Measurements from ENCODE around the gene CCDC33. TPM values are rescaled to one million over a fixed set of nuclear protein-coding genes. Genes with fewer than 3 reads are reported as not detected.

The CCDC33 gene
- total RNA-seq, 2 donors from 2014 or later, result 0.10 to 0.21 TPM

- Histone ChIP-seq H3K9ac (ENCODE audit: low read depth in 2 of 2, low read length in 2 of 2) (no peak overlapping the region), H3K4me1 (no peaks in the 10 kb centered on the region), H3K27ac (no peak overlapping the region), H3K4me3 (no peak overlapping the region), H3K27me3 (peaks cover 17% of the 10 kb centered on the region), H3K36me3 (no peaks in the 10 kb centered on the region), H3K9me3 (no peaks in the 10 kb centered on the region)
- TF ChIP-seq CTCF (IDR thresholded peaks at IDR 0.05), result no peak
- intact Hi-C loops (cut with DNase I), result loop anchor here (5.0 to 10.0 kb wide), 2 partner anchors 262 to 394 kb away; no protein-coding TSS in a partner anchor
- no peak for DNase-seq
Measured at GRCh38 chr15:74370471-74370870, 134.3 kb downstream of the CCDC33 start.

DNA sequence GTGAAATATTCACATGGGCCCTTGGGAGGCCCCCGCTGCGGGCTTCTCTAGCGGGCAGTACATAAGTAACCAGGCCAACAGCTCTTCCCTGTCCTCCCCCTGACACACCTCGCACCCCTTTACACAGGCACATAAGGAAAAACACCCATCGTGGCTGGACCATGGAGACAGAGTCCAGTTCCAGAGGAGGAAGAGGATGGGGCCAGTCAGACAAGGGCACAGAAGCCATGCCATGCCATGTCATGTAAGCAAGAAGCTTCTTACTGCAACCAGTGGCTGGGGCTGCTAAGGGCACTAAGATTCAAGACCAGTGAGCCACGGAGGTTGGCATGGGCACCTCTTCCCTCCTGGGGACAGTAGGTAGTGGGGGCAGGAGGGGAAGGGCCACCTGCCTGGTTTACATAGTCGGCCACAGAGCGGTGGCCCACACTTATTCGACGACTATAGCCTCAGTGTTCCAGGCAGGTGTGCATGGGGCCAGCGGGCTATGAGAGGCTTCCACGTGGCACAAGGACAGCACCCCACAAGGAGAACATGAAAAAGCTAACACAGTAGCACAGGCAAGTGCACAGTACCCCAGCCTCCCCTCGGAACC, 137.0 kb downstream of the CCDC33 start:
- Histone ChIP-seq H3K4me1 (no peaks in the 10 kb centered on the region), H3K9me3 (no peaks in the 10 kb centered on the region), H3K4me3 (no peak overlapping the region), H3K27me3 (no peaks in the 10 kb centered on the region), H3K36me3 (no peaks in the 10 kb centered on the region), H3K9ac (ENCODE audit: low read depth in 2 of 2, low read length in 2 of 2) (no peak overlapping the region), H3K27ac (no peak overlapping the region)
- DNase-seq, result no peak
- no peak for TF ChIP-seq CTCF (IDR thresholded peaks at IDR 0.05)
- intact Hi-C loops (cut with DNase I), result loop anchor here (5.0 to 10.0 kb wide), 2 partner anchors 259 to 392 kb away; no protein-coding TSS in a partner anchor

GRCh38 chr15:74373731-74374647, 137.9 kb downstream of the CCDC33 start:
- H3K9ac ChIP-seq (ENCODE audit: low read depth in 2 of 2, low read length in 2 of 2), result peak overlapping the region; percentile 14 to 74
- no peak overlapping the region for H3K27ac ChIP-seq
- intact Hi-C loops (cut with DNase I), result loop anchor here (2.0 to 10.0 kb wide), 3 partner anchors 63 to 391 kb away; no protein-coding TSS in a partner anchor

GRCh38 chr15:74374648-74375302, 138.6 kb downstream of the CCDC33 start:
- peak overlapping the region; percentile 55 for H3K4me3 ChIP-seq
- no peak overlapping the region for H3K27ac ChIP-seq
- TF ChIP-seq CTCF (IDR thresholded peaks at IDR 0.05), result no peak
- H3K36me3 ChIP-seq, result no peaks in the 10 kb centered on the region
- no peak for DNase-seq
- intact Hi-C loops (cut with DNase I), result loop anchor here (2.0 to 10.0 kb wide), 4 partner anchors 62 to 390 kb away; no protein-coding TSS in a partner anchor
- H3K9me3 ChIP-seq, result no peaks in the 10 kb centered on the region
- H3K4me1 ChIP-seq, result no peaks in the 10 kb centered on the region
- H3K9ac ChIP-seq (ENCODE audit: low read depth in 2 of 2, low read length in 2 of 2), result no peak overlapping the region
- no peaks in the 10 kb centered on the region for H3K27me3 ChIP-seq

More at GRCh38 chr15:74373731-74374647, 137.9 kb downstream of the CCDC33 start:
- DNase-seq, result peak; percentile 95
- Histone ChIP-seq H3K4me3 (peak overlapping the region; percentile 55), H3K36me3 (no peaks in the 10 kb centered on the region), H3K27me3 (no peaks in the 10 kb centered on the region), H3K9me3 (no peaks in the 10 kb centered on the region), H3K4me1 (no peaks in the 10 kb centered on the region)
- TF ChIP-seq CTCF (IDR thresholded peaks at IDR 0.05), result peak; percentile 87

GRCh38 chr15:74375303-74375693, 139.2 kb downstream of the CCDC33 start:
- TF ChIP-seq CTCF (IDR thresholded peaks at IDR 0.05), result peak; percentile 89
- Histone ChIP-seq H3K4me3 (no peak overlapping the region), H3K27me3 (no peaks in the 10 kb centered on the region), H3K4me1 (no peaks in the 10 kb centered on the region), H3K36me3 (no peaks in the 10 kb centered on the region), H3K27ac (no peak overlapping the region), H3K9me3 (no peaks in the 10 kb centered on the region), H3K9ac (ENCODE audit: low read depth in 2 of 2, low read length in 2 of 2) (no peak overlapping the region)
- DNase-seq, result peak; percentile 89
- intact Hi-C loops (cut with DNase I), result loop anchor here (2.0 to 10.0 kb wide), 3 partner anchors 62 to 390 kb away; no protein-coding TSS in a partner anchor

Measured in colonic mucosa (tissue), 4 donors.